Left forelimb (tissue), 1 donor: ENCODE results near the gene DAB1.

Experiments
- DNase-seq: peaks from one replicate; pipeline ENCODE4 v3.0.0-alpha.2; 2018; ENCODE audit warnings: low spot score

DAB1 gene

GRCh38 chr1:57411262-57411661, 12.6 kb downstream of the DAB1 start:
- DNase-seq: no peak

DNA sequence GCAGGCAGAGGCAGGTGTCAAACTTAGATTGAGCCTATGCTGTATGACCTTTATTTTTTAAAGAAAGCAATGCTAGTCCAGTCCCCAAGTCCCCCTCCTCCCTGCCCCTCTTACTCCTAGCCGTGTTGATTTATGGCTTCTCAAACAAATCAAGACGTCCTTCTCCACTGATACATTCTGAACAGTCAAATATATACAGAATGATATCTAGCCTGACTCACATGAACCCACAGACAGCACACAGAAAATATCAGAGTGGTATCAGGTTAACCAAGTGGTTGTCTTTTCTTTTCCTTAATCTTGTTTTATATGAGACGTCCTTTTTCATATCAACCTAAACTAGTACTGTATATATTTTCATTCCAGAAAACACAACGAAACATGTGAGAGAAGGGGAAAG, 13.4 kb downstream of the DAB1 start:
- no peak for DNase-seq

- DNase-seq: no peak
These were observed 15.9 kb downstream of the DAB1 start for GRCh38 chr1:57407928-57408327.

GRCh38 chr1:57406428-57406970, 17.4 kb downstream of the DAB1 start:
- DNase-seq: no peak

- no peak for DNase-seq
These were observed 19.0 kb downstream of the DAB1 start for GRCh38 chr1:57404884-57405283.

DNA sequence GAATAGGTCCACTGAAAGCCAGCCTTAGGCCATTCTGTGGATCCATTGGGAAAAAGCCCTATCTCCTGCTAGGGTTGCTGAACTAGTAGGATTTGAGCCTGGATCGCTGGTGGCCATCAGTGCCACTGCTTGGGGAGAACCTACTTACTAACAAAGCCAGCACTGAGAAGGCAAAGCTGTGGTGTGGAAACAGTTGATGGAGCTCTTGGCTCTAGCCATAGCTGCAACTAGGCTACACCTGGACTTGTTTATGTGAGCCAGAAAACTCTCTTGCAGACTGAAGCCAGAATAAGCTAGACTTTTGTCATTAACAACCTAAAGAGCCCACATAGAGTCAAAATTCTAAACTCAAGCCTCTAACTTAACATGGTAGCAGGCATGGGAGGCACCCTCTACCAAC, 20.7 kb downstream of the DAB1 start:
- DNase-seq: no peak

DNA sequence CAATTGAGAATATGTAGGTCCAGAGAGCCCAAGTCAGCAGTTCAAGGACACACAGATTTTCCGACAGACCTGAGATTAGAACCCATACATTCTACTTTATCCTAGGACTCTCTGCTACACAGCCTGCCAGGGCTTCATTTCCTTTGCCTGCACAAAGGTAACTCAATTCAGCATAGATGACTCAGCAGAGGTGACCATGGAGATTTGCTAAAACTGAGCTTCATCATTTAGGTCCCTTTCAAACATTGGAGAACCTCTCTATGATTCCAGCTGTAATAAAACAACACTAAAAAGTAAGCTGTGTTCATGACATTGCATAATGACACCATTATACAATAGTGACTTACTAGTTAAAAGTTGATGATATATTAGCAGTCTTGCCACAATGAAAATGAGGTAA, 22.2 kb downstream of the DAB1 start:
- DNase-seq: no peak

- DNase-seq: no peak
These were observed 23.8 kb downstream of the DAB1 start for GRCh38 chr1:57400048-57400447.

- DNase-seq: no peak
These were observed 30.7 kb downstream of the DAB1 start for GRCh38 chr1:57393058-57393584.

- no peak for DNase-seq
These were observed 38.5 kb downstream of the DAB1 start for GRCh38 chr1:57385336-57385735.

GRCh38 chr1:57384901-57385300, 39.0 kb downstream of the DAB1 start:
- no peak for DNase-seq

DNA sequence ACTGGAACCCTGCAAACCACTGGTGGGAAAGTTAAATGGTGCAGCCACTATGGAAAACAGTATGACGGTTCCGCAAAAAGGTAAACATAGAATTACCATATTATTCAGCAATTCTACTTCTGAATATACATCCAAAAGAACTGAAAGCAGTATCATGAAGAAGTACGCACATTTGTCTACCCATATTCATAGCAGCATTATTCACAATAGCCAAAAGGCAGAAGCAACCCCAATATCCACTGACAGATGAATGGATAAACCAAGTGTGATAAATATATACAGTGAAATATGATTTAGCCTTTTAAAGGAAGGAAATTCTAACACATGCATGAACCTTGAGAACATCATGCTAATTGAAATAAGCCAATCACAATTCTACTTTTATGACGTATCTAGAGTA, 39.6 kb downstream of the DAB1 start:
- DNase-seq: no peak

DNA sequence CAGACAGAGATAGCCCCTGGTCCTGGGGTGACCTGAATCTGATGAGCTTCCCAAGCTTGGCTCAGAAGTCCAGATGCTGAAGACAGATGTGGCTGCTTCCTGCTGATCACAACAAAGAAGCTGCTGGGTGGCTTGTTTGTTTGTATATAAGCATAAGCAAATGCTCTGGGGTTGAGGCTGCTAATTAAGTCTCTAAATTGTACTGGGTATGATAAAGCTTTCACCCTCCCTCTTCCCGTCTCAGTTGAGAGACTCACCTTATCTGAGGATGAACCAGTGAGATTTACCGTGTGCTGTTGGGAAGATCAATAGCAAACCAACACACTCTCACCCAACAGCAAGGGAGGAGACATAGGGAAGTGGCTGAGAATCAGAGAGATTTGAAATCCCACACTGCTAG, 42.0 kb downstream of the DAB1 start:
- no peak for DNase-seq

DNA sequence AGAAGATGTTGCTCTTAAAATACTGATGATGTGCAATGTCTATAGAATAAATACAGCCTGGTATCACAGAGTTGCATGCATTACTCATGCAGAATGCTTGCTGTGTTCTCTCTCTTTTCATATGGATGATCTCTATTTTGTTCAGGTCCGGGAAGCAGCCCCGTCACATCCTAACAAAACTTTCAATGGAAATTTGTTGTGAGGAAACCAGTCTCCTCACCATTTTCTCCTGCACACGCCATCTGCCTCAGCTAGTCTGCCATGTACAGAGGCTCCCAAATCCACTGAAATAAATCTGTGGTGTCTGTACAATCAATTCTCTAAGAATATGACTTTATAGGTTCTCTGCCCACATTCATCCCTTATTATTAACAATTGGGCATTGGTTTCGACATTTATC, 42.4 kb downstream of the DAB1 start:
- DNase-seq: no peak

DNA sequence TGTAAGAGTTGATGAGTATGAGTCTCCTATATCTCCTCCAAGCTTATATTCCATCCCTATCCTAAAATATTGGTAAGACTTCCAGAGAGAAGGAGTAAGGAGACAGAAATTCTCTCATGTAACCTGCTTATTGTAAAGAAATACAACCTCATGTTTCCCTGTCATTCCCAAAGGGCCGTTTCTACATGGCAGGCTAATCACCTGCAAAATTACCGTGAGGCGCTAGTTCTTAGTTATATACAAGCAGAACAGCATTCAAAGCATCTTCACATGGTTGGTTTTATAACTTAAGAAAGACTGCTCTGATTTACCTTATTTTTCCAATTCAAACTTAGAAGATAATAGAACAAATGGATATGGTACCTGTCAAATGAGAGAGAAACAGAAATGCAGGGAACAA, 42.9 kb downstream of the DAB1 start:
- no peak for DNase-seq

DNA sequence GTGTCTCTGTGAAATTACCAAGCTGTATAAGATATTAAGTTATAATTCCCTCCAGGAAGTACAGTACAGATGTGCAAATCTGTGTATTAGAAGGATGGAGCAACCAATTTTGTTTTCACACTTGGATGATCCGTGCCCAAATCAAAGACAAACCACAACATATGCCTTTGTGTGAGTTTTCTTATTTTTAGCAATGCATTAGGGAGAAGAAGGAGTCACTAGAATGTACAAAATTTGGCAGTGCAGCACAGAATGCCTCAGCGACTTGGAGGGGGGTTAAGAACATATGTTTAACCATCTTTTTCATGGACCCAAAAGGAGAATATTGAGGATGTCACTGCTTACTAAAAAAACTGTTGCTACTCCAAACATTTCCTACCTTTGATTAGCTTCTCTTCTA, 45.3 kb downstream of the DAB1 start:
- DNase-seq: no peak

DNA sequence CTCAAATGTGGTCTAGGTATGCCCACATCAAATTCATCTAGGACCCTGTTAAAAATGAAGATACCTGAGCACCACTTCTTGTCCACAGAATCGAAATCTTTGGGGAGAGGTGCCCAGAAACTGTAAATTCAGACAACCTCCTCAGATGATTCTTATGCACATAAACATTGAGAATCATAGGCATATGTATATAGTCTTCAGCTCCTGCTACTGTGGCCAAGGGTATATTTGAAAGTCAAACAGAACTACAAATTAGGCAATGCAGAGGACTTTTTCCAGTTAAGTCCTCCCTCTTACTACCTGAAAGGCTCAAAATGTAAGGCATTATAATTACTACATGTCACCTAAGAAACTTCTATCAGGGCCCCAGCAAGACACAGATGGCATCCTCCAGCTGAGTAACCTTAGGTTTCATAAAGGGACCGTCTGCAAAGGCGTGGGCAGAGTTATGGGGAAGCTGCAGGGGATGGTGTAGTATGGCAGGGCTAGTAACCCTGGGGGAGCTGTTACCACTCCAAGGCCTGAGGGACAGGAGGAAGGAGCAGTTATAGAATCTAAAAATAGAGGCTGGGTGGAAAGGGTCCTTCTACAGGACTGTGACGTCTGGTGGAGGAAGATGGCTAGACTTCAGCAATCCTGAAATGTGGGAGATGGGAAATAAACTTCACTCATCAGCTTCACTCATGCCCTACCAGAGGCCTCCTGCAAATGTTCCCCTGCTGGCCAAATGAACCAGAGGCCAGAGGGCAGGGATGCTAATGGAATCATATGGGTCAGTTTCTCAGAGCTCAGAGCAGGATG, 46.3 kb downstream of the DAB1 start:
- DNase-seq: no peak

GRCh38 chr1:57376041-57376440, 47.8 kb downstream of the DAB1 start:
- no peak for DNase-seq

DNA sequence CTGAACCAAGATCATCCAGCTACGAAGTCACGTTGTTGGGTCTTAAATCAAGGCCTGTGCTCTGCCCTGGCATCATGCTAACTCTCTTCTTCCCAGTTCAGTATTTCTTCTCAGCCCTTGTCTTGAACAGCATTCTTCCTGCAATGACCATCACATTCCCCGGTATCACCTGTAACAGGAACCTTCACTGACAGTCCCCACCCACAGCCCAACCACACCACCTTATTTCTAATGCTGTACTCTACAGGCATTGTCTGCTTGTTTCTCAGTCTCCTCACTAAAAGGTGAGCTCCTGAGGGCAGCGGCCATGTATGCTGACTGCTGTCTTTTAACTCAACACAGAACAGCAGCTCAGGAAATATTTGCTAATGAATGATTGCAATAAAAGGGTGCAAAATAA, 54.0 kb downstream of the DAB1 start:
- DNase-seq: no peak

- no peak for DNase-seq
These were observed 55.9 kb downstream of the DAB1 start for GRCh38 chr1:57367945-57368344.

GRCh38 chr1:57363643-57364042, 60.2 kb downstream of the DAB1 start:
- no peak for DNase-seq

GRCh38 chr1:57363165-57363564, 60.7 kb downstream of the DAB1 start:
- DNase-seq: no peak

GRCh38 chr1:57362480-57362879, 61.4 kb downstream of the DAB1 start:
- DNase-seq: no peak

GRCh38 chr1:57361516-57361915, 62.3 kb downstream of the DAB1 start:
- no peak for DNase-seq
